ENCODE results near the gene CNTRL. TPM values are rescaled to one million over a fixed set of nuclear protein-coding genes. Genes with fewer than 3 reads are reported as not detected.
A peak's percentile ranks its signal among the peaks of the same experiment; 100 is the strongest.

CNTRL gene
- total RNA-seq, 1 experiment from 2014 or later, result 13.4 TPM

- H3K27ac ChIP-seq (ENCODE audit: low read depth, low read length), result no peak overlapping the region
- ChIA-PET CTCF (no interaction called here), RAD21 (ENCODE audit: low non-redundant PET in 1 of 2, low total read pairs in 2 of 2, uncharacterized antibody in 2 of 2, unreplicated experiment in 2 of 2) (no interaction called here), POLR2A (no interaction called here)
- DNase-seq (ENCODE audit: low read depth, low spot score), result peak; percentile 34
- H3K9me3 ChIP-seq (ENCODE audit: control insufficient read depth in 1 of 2, insufficient read depth in 1 of 2, low read depth in 1 of 2, low read length in 2 of 2), result no peaks in the 10 kb centered on the region
- peak; percentile 89 for ATAC-seq
- TF ChIP-seq TCF7L2 (IDR thresholded peaks at IDR 0.05; ENCODE audit: borderline replicate concordance, extremely low read depth, insufficient read depth, insufficient read length), result no peak
- peak; percentile 40 to 54 (median 52); a peak in 5 of 6 replicates for TF ChIP-seq CTCF (IDR thresholded peaks at IDR 0.05 in 2 of 3, conservative IDR thresholded peaks at IDR 0.05 in 1 of 3; ENCODE audit: borderline replicate concordance in 1 of 3, insufficient read depth in 1 of 3, low read depth in 2 of 3, low read length in 2 of 3)
- no peak for TF ChIP-seq ATF3 (IDR thresholded peaks at IDR 0.05)
- no peak for TF ChIP-seq YY1 (IDR thresholded peaks at IDR 0.05; ENCODE audit: extremely low read depth, insufficient replicate concordance, low read depth, low read length)
- TF ChIP-seq RAD21 (IDR thresholded peaks at IDR 0.05; ENCODE audit: low read depth), result peak; percentile 61; the same call in 1 of the 2 replicates
- TF ChIP-seq JUND (IDR thresholded peaks at IDR 0.05), result no peak
- no peaks in the 10 kb centered on the region for H4K20me1 ChIP-seq (ENCODE audit: insufficient read depth)
- no peak overlapping the region for H2AFZ ChIP-seq (ENCODE audit: low read depth, low read length, poor library complexity, severe bottlenecking)
- no peaks in the 10 kb centered on the region for H3K36me3 ChIP-seq (ENCODE audit: control insufficient read depth in 1 of 2, insufficient read depth in 2 of 2, low read length in 2 of 2)
- H3K27me3 ChIP-seq (ENCODE audit: insufficient read depth, low read length), result no peaks in the 10 kb centered on the region
- H3K79me2 ChIP-seq (ENCODE audit: insufficient read depth, low read length), result no peaks in the 10 kb centered on the region
- no peaks in the 10 kb centered on the region for H3K4me1 ChIP-seq (ENCODE audit: control insufficient read depth in 1 of 2, insufficient read depth in 2 of 2, low read length in 2 of 2)
- BruUV-seq (replicated peaks), result no TSS peak
- H3K9ac ChIP-seq (ENCODE audit: low read length), result no peak overlapping the region
- H3K4me2 ChIP-seq (ENCODE audit: low read length), result no peak overlapping the region
- no peaks in the 10 kb centered on the region for H3K9me2 ChIP-seq (ENCODE audit: insufficient read depth)
- H3K4me3 ChIP-seq (replicated peaks in 1 of 2; ENCODE audit: low read depth in 1 of 2, low read length in 2 of 2), result no peak overlapping the region
- intact Hi-C loops (cut with micrococcal nuclease), result no loop called here
Observed at GRCh38 chr9:121107029-121107428, 32.3 kb downstream of the CNTRL start.

GRCh38 chr9:121107881-121108280 is 33.1 kb downstream of the CNTRL start:
- DNase-seq (ENCODE audit: low read depth, low spot score), result no peak
- Histone ChIP-seq H3K9me2 (ENCODE audit: insufficient read depth) (no peaks in the 10 kb centered on the region), H4K20me1 (ENCODE audit: insufficient read depth) (no peaks in the 10 kb centered on the region), H3K79me2 (ENCODE audit: insufficient read depth, low read length) (no peaks in the 10 kb centered on the region), H2AFZ (ENCODE audit: low read depth, low read length, poor library complexity, severe bottlenecking) (no peak overlapping the region), H3K27me3 (ENCODE audit: insufficient read depth, low read length) (no peaks in the 10 kb centered on the region), H3K36me3 (ENCODE audit: control insufficient read depth in 1 of 2, insufficient read depth in 2 of 2, low read length in 2 of 2) (no peaks in the 10 kb centered on the region), H3K9me3 (ENCODE audit: control insufficient read depth in 1 of 2, insufficient read depth in 1 of 2, low read depth in 1 of 2, low read length in 2 of 2) (no peaks in the 10 kb centered on the region), H3K4me2 (ENCODE audit: low read length) (no peak overlapping the region), H3K4me1 (ENCODE audit: control insufficient read depth in 1 of 2, insufficient read depth in 2 of 2, low read length in 2 of 2) (no peaks in the 10 kb centered on the region), H3K27ac (ENCODE audit: low read depth, low read length) (no peak overlapping the region), H3K4me3 (replicated peaks in 1 of 2; ENCODE audit: low read depth in 1 of 2, low read length in 2 of 2) (no peak overlapping the region), H3K9ac (ENCODE audit: low read length) (no peak overlapping the region)
- ChIA-PET POLR2A (no interaction called here), RAD21 (ENCODE audit: low non-redundant PET in 1 of 2, low total read pairs in 2 of 2, uncharacterized antibody in 2 of 2, unreplicated experiment in 2 of 2) (no interaction called here), CTCF (no interaction called here)
- BruUV-seq (replicated peaks), result no TSS peak
- no peak for ATAC-seq
- intact Hi-C loops (cut with micrococcal nuclease), result no loop called here
- TF ChIP-seq FOSL1 (IDR thresholded peaks at IDR 0.05; ENCODE audit: low read depth) (no peak), ELF1 (IDR thresholded peaks at IDR 0.05; ENCODE audit: borderline replicate concordance, low read depth) (no peak), POLR2A (IDR thresholded peaks at IDR 0.05; ENCODE audit: borderline replicate concordance, extremely low read depth, insufficient read depth, insufficient read length) (no peak), SRF (IDR thresholded peaks at IDR 0.05; ENCODE audit: low read depth) (no peak), ZBTB33 (IDR thresholded peaks at IDR 0.05; ENCODE audit: extremely low read depth, insufficient replicate concordance, low read length) (no peak), RAD21 (IDR thresholded peaks at IDR 0.05; ENCODE audit: low read depth) (no peak), TCF7L2 (IDR thresholded peaks at IDR 0.05; ENCODE audit: borderline replicate concordance, extremely low read depth, insufficient read depth, insufficient read length) (no peak), YY1 (IDR thresholded peaks at IDR 0.05; ENCODE audit: extremely low read depth, insufficient replicate concordance, low read depth, low read length) (no peak), EZH2 (IDR thresholded peaks at IDR 0.05) (no peak), EGR1 (IDR thresholded peaks at IDR 0.05; ENCODE audit: low read depth) (no peak), SIN3A (IDR thresholded peaks at IDR 0.05; ENCODE audit: low read depth) (no peak), EZH2phosphoT487 (IDR thresholded peaks at IDR 0.05; ENCODE audit: borderline replicate concordance) (no peak)
